Esophagus muscularis mucosa (tissue), 4 donors: ENCODE measurements around the gene STOML1. TPM values are rescaled to one million over a fixed set of nuclear protein-coding genes. Genes with fewer than 3 reads are reported as not detected.

ENCODE experiments used
- DNase-seq: peaks from one replicate; pipeline ENCODE4 v3.0.0-alpha.2; 2017; ENCODE audit errors: extremely low spot score
- H3K27ac ChIP-seq, 4 donors: fragments of 200-600 bp; sonication (generic); replicated peaks in 1 of 4; 1 replicate in 3 of 4; 2 replicates in 1 of 4; pipeline ENCODE4 v1.5.1; 2016 to 2019; ENCODE audit warnings: mild to moderate bottlenecking in 1 of 4
- H3K27me3 ChIP-seq, 4 donors: fragments of 200-600 bp; sonication (generic); one replicate each; pipeline versions ENCODE4 v1.5.1 to v1.6.0; 2016 to 2019
- H3K36me3 ChIP-seq, 4 donors: fragments of 200-600 bp; sonication (generic); one replicate each; pipeline ENCODE4 v1.5.1; 2016 to 2019
- H3K4me1 ChIP-seq, 4 donors: fragments of 200-600 bp; sonication (generic); one replicate each; pipeline ENCODE4 v1.5.1; 2016 to 2019
- H3K4me3 ChIP-seq, 4 donors: fragments of 200-600 bp; sonication (generic); 1 replicate in 2 of 4; 2 replicates in 2 of 4; pipeline ENCODE4 v1.5.1; 2016 to 2019; ENCODE audit warnings: mild to moderate bottlenecking in 4 of 4, moderate library complexity in 1 of 4
- H3K9me3 ChIP-seq, 4 donors: fragments of 200-600 bp; sonication (generic); 1 replicate in 3 of 4; 2 replicates in 1 of 4; pipeline ENCODE4 v1.5.1; 2016 to 2019
- EP300 ChIP-seq: sonication (generic); formaldehyde crosslinking; IDR thresholded peaks from one replicate; pipeline ENCODE4 v1.6.1; 2017; ENCODE audit warnings: antibody characterized with exemption
- POLR2A ChIP-seq: fragments of 450-650 bp; IDR thresholded peaks from one replicate; pipeline ENCODE4 v1.6.1; 2017; ENCODE audit warnings: antibody characterized with exemption, moderate library complexity, mild to moderate bottlenecking, low read depth
- POLR2AphosphoS5 ChIP-seq, 2 donors: sonication (generic); formaldehyde crosslinking; IDR thresholded peaks; one replicate each; pipeline ENCODE4 v1.6.1; 2017; ENCODE audit warnings: antibody characterized with exemption in 2 of 2
- WGBS: methylation state at CpG from one replicate; pipeline ENCODE4 v1.1.5; 2018; 5-methylcytosine and 5-hydroxymethylcytosine counted together
- intact Hi-C: fragments of 100-400 bp; cut with DNase I; formaldehyde crosslinking; loops from one replicate; pipeline ENCODE4 v1.15.1; 2023
- total RNA-seq, 4 donors: library from RNA; depleted of rRNA; stranded (reverse); fragments of >200 nt; gene quantifications; one replicate each; pipeline versions ENCODE4 v1.1.0 to v1.2.1, GENCODE V29; 2016
- TF ChIP-seq, protein P1 (sequence below), 3 experiments: fragments of 200-600 bp in 2 of 3; fragments of 450-650 bp in 1 of 3; sonication (generic) in 2 of 3; IDR thresholded peaks; one replicate each; pipeline ENCODE4 v1.5.1; 2017 to 2019; ENCODE audit warnings: antibody characterized with exemption in 3 of 3, mild to moderate bottlenecking in 2 of 3, moderate library complexity in 1 of 3

The STOML1 gene
- total RNA-seq, 4 donors from 2014 or later, result 7.9 to 25.4 (median 14.9) TPM

DNA sequence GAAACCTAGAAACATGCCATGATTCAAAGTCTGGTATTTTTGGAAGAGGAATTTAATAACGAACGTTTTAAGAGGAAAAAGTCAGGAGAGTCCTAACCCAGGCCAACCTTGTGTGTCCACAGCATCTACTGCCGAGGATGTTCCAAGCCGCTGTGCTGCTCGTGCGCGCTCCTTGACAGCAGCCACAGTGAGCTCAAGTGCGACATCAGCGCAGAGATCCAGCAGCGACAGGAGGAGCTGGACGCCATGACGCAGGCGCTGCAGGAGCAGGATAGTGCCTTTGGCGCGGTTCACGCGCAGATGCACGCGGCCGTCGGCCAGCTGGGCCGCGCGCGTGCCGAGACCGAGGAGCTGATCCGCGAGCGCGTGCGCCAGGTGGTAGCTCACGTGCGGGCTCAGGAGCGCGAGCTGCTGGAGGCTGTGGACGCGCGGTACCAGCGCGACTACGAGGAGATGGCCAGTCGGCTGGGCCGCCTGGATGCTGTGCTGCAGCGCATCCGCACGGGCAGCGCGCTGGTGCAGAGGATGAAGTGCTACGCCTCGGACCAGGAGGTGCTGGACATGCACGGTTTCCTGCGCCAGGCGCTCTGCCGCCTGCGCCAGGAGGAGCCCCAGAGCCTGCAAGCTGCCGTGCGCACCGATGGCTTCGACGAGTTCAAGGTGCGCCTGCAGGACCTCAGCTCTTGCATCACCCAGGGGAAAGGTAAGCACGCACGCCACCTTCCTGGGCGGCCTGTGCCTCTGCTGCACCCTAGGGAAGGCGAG is 30.8 kb upstream of the STOML1 start:
- DNase-seq, result no peak
- Histone ChIP-seq H3K36me3 (peaks cover 23 to 74% (median 56%) of the 10 kb centered on the region in 4 donors), H3K9me3 (no peaks in the 10 kb centered on the region), H3K4me3 (no peak overlapping the region), H3K4me1 (peaks cover 10 to 38% (median 26%) of the 10 kb centered on the region in 4 donors), H3K27me3 (no peaks in the 10 kb centered on the region), H3K27ac (no peak overlapping the region)
- no peak for TF ChIP-seq POLR2A
- no peak for TF ChIP-seq POLR2AphosphoS5 (IDR thresholded peaks at IDR 0.05)
- TF ChIP-seq EP300, result no peak
- TF ChIP-seq, protein P1, sequence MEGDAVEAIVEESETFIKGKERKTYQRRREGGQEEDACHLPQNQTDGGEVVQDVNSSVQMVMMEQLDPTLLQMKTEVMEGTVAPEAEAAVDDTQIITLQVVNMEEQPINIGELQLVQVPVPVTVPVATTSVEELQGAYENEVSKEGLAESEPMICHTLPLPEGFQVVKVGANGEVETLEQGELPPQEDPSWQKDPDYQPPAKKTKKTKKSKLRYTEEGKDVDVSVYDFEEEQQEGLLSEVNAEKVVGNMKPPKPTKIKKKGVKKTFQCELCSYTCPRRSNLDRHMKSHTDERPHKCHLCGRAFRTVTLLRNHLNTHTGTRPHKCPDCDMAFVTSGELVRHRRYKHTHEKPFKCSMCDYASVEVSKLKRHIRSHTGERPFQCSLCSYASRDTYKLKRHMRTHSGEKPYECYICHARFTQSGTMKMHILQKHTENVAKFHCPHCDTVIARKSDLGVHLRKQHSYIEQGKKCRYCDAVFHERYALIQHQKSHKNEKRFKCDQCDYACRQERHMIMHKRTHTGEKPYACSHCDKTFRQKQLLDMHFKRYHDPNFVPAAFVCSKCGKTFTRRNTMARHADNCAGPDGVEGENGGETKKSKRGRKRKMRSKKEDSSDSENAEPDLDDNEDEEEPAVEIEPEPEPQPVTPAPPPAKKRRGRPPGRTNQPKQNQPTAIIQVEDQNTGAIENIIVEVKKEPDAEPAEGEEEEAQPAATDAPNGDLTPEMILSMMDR (IDR thresholded peaks at IDR 0.05), result no peak
- intact Hi-C loops, result no loop called here
- WGBS, result 92% methylated on average over 64 of the region's 66 CpGs

DNA sequence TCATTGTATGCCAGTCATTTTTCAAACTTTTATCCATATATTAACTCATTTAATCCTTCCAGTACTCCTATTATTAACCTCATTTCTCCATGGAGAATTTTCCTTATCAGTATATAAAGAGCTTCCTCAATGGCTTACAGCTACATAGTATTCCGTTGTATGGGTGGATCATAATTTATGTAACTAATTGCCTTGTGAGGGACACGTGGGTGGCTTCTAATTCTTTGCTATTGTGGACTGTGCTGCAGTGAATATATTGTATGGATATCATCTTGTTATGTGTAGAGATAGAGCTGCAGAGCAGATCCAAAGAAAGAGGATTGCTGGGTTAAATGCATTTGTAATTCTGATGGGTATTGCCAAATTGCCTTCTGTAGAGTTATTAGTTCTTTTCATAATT is 27.6 kb upstream of the STOML1 start:
- intact Hi-C loops, result no loop called here
- no peaks in the 10 kb centered on the region for H3K27me3 ChIP-seq
- peaks cover 18 to 64% (median 37%) of the 10 kb centered on the region in 4 donors for H3K36me3 ChIP-seq
- no peak for DNase-seq
- no peak overlapping the region for H3K4me3 ChIP-seq
- 62% methylated on average over 2 of the region's 2 CpGs for WGBS
- no peak overlapping the region for H3K27ac ChIP-seq
- TF ChIP-seq POLR2AphosphoS5 (IDR thresholded peaks at IDR 0.05), result no peak
- TF ChIP-seq POLR2A, result no peak
- TF ChIP-seq EP300, result no peak
- TF ChIP-seq, protein P1 (IDR thresholded peaks at IDR 0.05), result no peak
- H3K4me1 ChIP-seq, result peaks cover 7 to 23% (median 12%) of the 10 kb centered on the region in 4 donors
- H3K9me3 ChIP-seq, result no peaks in the 10 kb centered on the region

DNA sequence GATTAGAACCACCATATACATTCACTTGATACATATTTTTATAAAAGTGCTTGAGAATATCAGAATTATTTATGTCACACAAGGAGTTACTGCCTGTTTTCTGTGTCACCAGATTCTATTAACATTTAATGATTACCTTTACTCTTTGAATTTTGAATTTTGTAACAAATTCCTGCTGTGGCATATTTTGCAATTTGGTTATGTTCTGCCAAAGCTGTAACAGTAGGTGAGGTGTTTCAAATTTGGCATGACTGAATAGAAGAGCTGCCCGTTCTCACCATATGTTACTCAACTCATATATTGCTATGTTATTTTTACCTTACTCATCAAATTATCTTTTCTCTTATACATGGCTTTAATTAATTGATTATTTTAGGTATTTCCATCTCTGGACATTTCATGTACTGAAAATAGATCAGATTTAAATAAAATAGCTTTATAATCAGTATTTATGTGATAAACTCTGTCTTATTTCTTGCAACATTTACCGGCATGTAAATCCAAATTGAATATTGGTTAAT is 21.3 kb upstream of the STOML1 start:
- no peak overlapping the region for H3K4me3 ChIP-seq
- peaks cover 45 to 57% (median 50%) of the 10 kb centered on the region in 4 donors for H3K4me1 ChIP-seq
- no peak overlapping the region for H3K27ac ChIP-seq
- no peak for TF ChIP-seq POLR2A
- TF ChIP-seq EP300, result no peak
- no peak for TF ChIP-seq POLR2AphosphoS5 (IDR thresholded peaks at IDR 0.05)
- TF ChIP-seq, protein P1 (IDR thresholded peaks at IDR 0.05), result no peak
- peaks cover 0 to 36% (median 13%) of the 10 kb centered on the region in 4 donors for H3K36me3 ChIP-seq
- no peaks in the 10 kb centered on the region for H3K27me3 ChIP-seq
- intact Hi-C loops, result no loop called here
- no peaks in the 10 kb centered on the region for H3K9me3 ChIP-seq
- WGBS, result 81% methylated on average over 2 of the region's 2 CpGs
- no peak for DNase-seq

DNA sequence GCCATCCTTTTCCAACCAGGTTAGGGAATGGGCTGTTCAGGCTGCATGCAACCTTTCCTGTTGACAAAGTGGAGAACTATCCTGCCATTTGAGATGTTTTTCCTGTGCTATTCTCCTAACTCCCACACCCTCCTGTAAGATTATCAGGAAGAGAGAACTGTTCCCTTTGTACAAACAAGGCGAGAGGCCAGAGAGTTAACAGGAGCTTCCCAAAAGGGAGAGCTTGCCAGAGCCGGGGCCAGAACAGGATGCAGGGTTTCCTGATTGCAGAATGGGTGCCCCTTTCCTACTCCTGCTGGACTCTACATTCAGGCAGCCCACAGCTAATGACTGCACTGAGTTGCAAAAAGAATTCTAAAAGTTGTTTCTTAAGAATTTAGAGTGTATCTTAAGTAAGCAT is 19.5 kb upstream of the STOML1 start:
- peak overlapping the region; percentile 44 to 69 (median 60) for H3K27ac ChIP-seq
- no peaks in the 10 kb centered on the region for H3K27me3 ChIP-seq
- H3K9me3 ChIP-seq, result no peaks in the 10 kb centered on the region
- H3K4me3 ChIP-seq, result no peak overlapping the region
- intact Hi-C loops, result no loop called here
- peaks cover 0 to 36% (median 18%) of the 10 kb centered on the region in 4 donors for H3K36me3 ChIP-seq
- peaks cover 60 to 74% (median 68%) of the 10 kb centered on the region in 4 donors for H3K4me1 ChIP-seq
- WGBS, result 10% methylated on average over 2 of the region's 2 CpGs
- TF ChIP-seq POLR2AphosphoS5 (IDR thresholded peaks at IDR 0.05) (peak in 1 of 2 donors; percentile 36), POLR2A (no peak), EP300 (no peak)
- TF ChIP-seq, protein P1 (IDR thresholded peaks at IDR 0.05), result no peak
- DNase-seq, result no peak
